22Rv1 (cell line): ENCODE results near the gene CA11.

Source experiments
- H3K27ac ChIP-seq: fragments of 450-650 bp; 2 replicates; pipeline ENCODE4 v1.5.1; 2017
- CTCF ChIP-seq: fragments of 450-650 bp; IDR thresholded peaks from 2 replicates; pipeline ENCODE4 v1.5.1; 2017; ENCODE audit warnings: mild to moderate bottlenecking
- ZFX ChIP-seq: fragments of 450-650 bp; IDR thresholded peaks from 2 replicates; pipeline ENCODE4 v1.6.1; 2017; ENCODE audit warnings: antibody characterized with exemption, borderline replicate concordance

The CA11 gene

GRCh38 chr19:48625891-48626327 is 20.1 kb downstream of the CA11 start:
- TF ChIP-seq CTCF (no peak), ZFX (no peak)
- no peak overlapping the region for H3K27ac ChIP-seq

DNA sequence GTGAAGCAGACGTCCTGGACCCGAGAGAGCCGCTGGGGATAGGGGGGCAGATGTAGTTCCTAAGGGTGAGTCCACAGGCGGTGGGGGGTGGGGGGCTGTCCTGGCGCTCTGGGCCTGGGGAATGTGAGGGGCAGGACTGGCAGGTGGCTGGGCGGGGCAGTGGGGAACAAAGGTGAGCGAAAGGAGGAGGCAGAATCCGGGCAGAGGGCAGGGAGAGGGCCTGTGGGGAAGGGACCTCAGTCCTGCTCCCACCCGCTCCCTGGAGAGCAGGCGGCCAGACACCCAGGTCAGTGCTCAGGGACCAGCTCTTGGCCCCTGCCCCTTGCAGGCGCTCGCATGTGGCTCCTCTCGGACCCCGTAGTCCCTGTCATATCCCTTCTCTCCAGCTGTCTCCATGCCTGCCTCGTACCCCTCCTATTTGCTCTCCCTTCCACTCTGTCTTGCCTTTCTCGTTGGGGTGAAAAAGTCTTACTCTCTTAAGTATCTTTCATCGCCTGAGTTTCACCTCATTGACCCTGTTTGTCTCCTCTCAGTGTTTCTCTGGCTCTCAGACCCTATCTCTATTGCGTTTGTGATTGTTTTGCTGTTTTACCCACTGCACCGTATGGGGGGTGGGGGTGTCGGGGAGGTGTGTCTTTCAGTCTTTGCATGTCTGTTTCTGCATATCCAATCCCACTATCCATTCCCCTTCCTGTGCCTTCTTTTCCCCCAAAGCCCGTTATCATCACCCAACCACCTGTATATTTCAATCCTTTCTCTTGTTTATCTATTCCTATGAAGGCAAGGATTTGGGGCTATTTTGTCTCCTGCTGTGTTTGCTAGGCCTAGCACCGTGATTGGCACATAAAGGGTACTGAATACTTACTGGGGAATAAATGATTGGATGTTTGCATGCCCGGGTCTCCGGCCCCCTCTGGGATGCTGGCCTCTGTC is 20.9 kb downstream of the CA11 start:
- H3K27ac ChIP-seq, result peak overlapping the region; percentile 85
- TF ChIP-seq ZFX, result no peak
- no peak for TF ChIP-seq CTCF

DNA sequence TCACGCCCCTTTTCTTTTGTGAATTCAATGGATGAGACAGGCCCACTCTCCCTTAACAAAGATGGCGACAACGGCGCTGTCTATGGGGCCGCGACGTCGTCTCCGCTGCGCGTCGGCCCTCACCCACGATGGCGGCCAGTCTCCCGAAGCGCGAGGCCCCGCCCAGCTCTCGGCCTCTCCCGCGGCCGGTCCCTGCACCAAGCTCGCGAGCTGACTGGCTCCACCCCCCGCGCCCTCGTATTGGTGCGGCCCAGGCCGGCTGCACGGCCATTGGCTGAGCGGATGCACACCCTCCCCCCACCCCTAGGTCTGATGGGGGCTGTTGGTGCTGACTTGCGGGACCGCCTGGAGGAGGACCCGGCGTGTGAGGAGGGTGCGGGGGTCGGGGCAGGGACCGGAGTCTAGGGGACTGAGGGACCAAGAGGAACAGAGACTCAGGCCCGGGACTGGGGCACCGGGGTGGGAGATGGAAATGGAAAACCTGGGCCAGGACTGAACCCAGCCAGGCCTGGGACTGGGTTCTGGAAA is 21.9 kb downstream of the CA11 start:
- peak overlapping the region; percentile 85 for H3K27ac ChIP-seq
- TF ChIP-seq ZFX (no peak), CTCF (no peak)

GRCh38 chr19:48623556-48624066 is 22.4 kb downstream of the CA11 start:
- peak overlapping the region; percentile 85 for H3K27ac ChIP-seq
- TF ChIP-seq CTCF, result no peak

- H3K27ac ChIP-seq, result peak overlapping the region; percentile 83
- TF ChIP-seq CTCF (no peak), ZFX (no peak)
These were observed 26.0 kb downstream of the CA11 start for GRCh38 chr19:48619692-48620585.

DNA sequence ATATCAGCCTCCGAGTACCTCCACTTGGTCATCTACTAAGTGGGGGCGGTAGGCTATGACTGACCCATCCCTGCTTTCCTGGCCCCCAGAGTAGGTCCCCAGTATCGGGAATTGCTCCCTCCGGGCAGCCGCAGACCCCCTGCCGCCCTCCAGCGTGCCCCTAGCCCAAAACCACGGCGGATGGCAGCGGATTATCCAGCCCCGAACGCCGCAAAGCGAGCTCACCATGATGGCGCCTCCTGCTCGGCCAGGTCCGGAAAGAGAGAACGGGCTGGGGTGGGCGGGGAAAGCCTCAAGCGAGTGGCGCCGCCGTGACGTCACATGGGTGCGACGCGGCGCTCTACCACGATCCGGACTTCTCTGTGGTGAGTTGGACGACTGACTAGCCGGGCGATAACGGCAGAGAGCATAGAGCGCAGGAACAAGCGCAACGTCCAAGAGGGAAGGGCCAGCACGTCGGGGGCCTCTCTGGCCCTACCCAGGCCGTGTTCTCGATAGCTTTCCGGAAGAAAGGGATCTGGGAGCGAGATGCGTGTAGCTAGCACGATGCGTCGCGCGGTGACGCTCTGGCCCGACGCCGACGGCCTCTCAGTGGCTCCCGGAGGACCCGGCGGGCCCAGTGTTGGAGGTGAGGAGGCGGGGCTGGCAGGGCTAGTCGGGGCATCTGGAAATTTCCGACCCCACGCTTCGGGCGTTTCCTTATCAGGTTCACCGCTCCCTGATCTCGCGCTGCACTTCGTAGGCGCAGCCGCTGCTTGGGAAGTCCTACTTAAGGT is 26.9 kb downstream of the CA11 start, which contains the start of the genes RPL18 and SPHK2:
Gene RPL18, minus strand, starts transcription at position 263 of the 776 bp plus-strand sequence. Its CDS starts 35 bp downstream, at position 228.
Gene SPHK2, plus strand, starts transcription at position 591 of the 776 bp plus-strand sequence. CDS start 1,009 bp downstream, outside the sequence.
- peak within 1 kb of the TSS; percentile 83 for H3K27ac ChIP-seq
- TF ChIP-seq ZFX (no peak), CTCF (no peak)
